Cortex of kidney (tissue), 1 donor: ENCODE data around the gene FKBP1B.
"Not testable (repeated sequence)": the region's sequence is repeated elsewhere in the genome, so short reads cannot be mapped to it uniquely, and the experiment has no call there.

Experiments used
- DNase-seq: peaks from one replicate; lab custom pipeline; 2025; lab: John Stamatoyannopoulos, UW

FKBP1B gene

GRCh38 chr2:24104110-24104650, 54.6 kb downstream of the FKBP1B start:
- DNase-seq: no peak

GRCh38 chr2:24104906-24105305, 55.4 kb downstream of the FKBP1B start:
- no peak for DNase-seq

GRCh38 chr2:24105816-24106215, 56.3 kb downstream of the FKBP1B start:
- DNase-seq: no peak

- DNase-seq: no peak
These were observed 57.2 kb downstream of the FKBP1B start for GRCh38 chr2:24106786-24107185.

GRCh38 chr2:24107336-24107735, 57.8 kb downstream of the FKBP1B start:
- no peak for DNase-seq

GRCh38 chr2:24109431-24109830, 59.9 kb downstream of the FKBP1B start:
- not testable (repeated sequence) for DNase-seq

- DNase-seq: no peak
These were observed 61.2 kb downstream of the FKBP1B start for GRCh38 chr2:24110660-24111303.

- no peak for DNase-seq
These were observed 61.9 kb downstream of the FKBP1B start for GRCh38 chr2:24111407-24111901.
